ENCODE measurements around the gene FRMD4A.

FRMD4A gene

GRCh38 chr10:13739183-13739582, 591.5 kb downstream of the FRMD4A start:
- no peaks in the 10 kb centered on the region for H3F3A ChIP-seq (ENCODE audit: insufficient read depth)
- H3K4me2 ChIP-seq (ENCODE audit: low read depth, low read length, poor library complexity, severe bottlenecking): no peak overlapping the region

GRCh38 chr10:13736506-13736905, 594.2 kb downstream of the FRMD4A start:
- Histone ChIP-seq H3K4me3 (ENCODE audit: insufficient read depth, low read length, poor library complexity, severe bottlenecking) (no peak overlapping the region), H2AFZ (ENCODE audit: low read depth, low read length, severe bottlenecking) (no peak overlapping the region), H3K79me2 (ENCODE audit: insufficient read depth, low read length) (no peaks in the 10 kb centered on the region), H3K4me2 (ENCODE audit: low read depth, low read length, poor library complexity, severe bottlenecking) (no peak overlapping the region), H3K9ac (ENCODE audit: low read length) (no peak overlapping the region), H3K9me3 (ENCODE audit: insufficient read depth, low read length) (no peaks in the 10 kb centered on the region), H3F3A (ENCODE audit: insufficient read depth) (no peaks in the 10 kb centered on the region), H3K36me3 (ENCODE audit: low read length) (no peaks in the 10 kb centered on the region), H3K27me3 (ENCODE audit: low read length) (no peaks in the 10 kb centered on the region), H3K27ac (ENCODE audit: low read depth, low read length) (no peak overlapping the region), H3K9me2 (replicated peaks; ENCODE audit: insufficient read depth, low read length) (no peaks in the 10 kb centered on the region), H4K20me1 (ENCODE audit: low read depth, low read length) (no peaks in the 10 kb centered on the region)
- TF ChIP-seq, protein P1, sequence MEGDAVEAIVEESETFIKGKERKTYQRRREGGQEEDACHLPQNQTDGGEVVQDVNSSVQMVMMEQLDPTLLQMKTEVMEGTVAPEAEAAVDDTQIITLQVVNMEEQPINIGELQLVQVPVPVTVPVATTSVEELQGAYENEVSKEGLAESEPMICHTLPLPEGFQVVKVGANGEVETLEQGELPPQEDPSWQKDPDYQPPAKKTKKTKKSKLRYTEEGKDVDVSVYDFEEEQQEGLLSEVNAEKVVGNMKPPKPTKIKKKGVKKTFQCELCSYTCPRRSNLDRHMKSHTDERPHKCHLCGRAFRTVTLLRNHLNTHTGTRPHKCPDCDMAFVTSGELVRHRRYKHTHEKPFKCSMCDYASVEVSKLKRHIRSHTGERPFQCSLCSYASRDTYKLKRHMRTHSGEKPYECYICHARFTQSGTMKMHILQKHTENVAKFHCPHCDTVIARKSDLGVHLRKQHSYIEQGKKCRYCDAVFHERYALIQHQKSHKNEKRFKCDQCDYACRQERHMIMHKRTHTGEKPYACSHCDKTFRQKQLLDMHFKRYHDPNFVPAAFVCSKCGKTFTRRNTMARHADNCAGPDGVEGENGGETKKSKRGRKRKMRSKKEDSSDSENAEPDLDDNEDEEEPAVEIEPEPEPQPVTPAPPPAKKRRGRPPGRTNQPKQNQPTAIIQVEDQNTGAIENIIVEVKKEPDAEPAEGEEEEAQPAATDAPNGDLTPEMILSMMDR (IDR thresholded peaks at IDR 0.05; ENCODE audit: insufficient read depth, low read length, poor library complexity, severe bottlenecking): no peak
- TF ChIP-seq EZH2phosphoT487 (conservative IDR thresholded peaks at IDR 0.05; ENCODE audit: low read length): no peak

More at GRCh38 chr10:13739183-13739582, 591.5 kb downstream of the FRMD4A start:
- H3K27ac ChIP-seq (ENCODE audit: low read depth, low read length): no peak overlapping the region
- H3K9me3 ChIP-seq (ENCODE audit: insufficient read depth, low read length): no peaks in the 10 kb centered on the region
- no peaks in the 10 kb centered on the region for H3K79me2 ChIP-seq (ENCODE audit: insufficient read depth, low read length)
- H3K9me2 ChIP-seq (replicated peaks; ENCODE audit: insufficient read depth, low read length): no peaks in the 10 kb centered on the region
- no peak overlapping the region for H3K9ac ChIP-seq (ENCODE audit: low read length)
- TF ChIP-seq, protein P1 (IDR thresholded peaks at IDR 0.05; ENCODE audit: insufficient read depth, low read length, poor library complexity, severe bottlenecking): no peak
- no peak for TF ChIP-seq EZH2phosphoT487 (conservative IDR thresholded peaks at IDR 0.05; ENCODE audit: low read length)
- H3K27me3 ChIP-seq (ENCODE audit: low read length): no peaks in the 10 kb centered on the region
- H2AFZ ChIP-seq (ENCODE audit: low read depth, low read length, severe bottlenecking): no peak overlapping the region
- no peak overlapping the region for H3K4me3 ChIP-seq (ENCODE audit: insufficient read depth, low read length, poor library complexity, severe bottlenecking)
- no peaks in the 10 kb centered on the region for H3K36me3 ChIP-seq (ENCODE audit: low read length)
- no peaks in the 10 kb centered on the region for H4K20me1 ChIP-seq (ENCODE audit: low read depth, low read length)

DNA sequence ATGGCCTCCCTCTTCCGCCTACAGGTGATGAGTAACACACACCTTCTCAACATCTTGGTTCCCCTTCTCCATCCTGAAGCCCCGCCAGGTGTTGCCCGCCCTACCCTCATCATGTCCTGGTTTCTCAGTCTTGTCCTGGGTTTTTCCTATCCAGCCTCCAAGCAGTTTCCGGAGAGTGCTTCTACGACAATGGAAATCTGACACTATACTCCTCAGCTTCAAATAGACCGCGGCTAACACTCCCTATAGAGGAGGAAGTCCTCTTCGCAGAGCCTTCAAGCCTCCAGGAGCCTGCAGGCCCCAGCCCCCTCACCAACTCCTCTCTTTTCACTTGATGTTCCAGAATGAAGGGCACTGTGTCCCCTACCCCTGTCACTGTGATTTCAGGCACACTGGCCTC, 596.6 kb downstream of the FRMD4A start:
- TF ChIP-seq, protein P1 (IDR thresholded peaks at IDR 0.05; ENCODE audit: insufficient read depth, low read length, poor library complexity, severe bottlenecking): no peak
- TF ChIP-seq EZH2phosphoT487 (conservative IDR thresholded peaks at IDR 0.05; ENCODE audit: low read length): no peak
- no peaks in the 10 kb centered on the region for H3K79me2 ChIP-seq (ENCODE audit: insufficient read depth, low read length)
- H3K27me3 ChIP-seq (ENCODE audit: low read length): no peaks in the 10 kb centered on the region
- H3K36me3 ChIP-seq (ENCODE audit: low read length): no peaks in the 10 kb centered on the region
- no peaks in the 10 kb centered on the region for H3K9me3 ChIP-seq (ENCODE audit: insufficient read depth, low read length)
- no peak overlapping the region for H2AFZ ChIP-seq (ENCODE audit: low read depth, low read length, severe bottlenecking)
- H3K9ac ChIP-seq (ENCODE audit: low read length): no peak overlapping the region
- no peaks in the 10 kb centered on the region for H3F3A ChIP-seq (ENCODE audit: insufficient read depth)
- H3K4me3 ChIP-seq (ENCODE audit: insufficient read depth, low read length, poor library complexity, severe bottlenecking): no peak overlapping the region
- no peak overlapping the region for H3K4me2 ChIP-seq (ENCODE audit: low read depth, low read length, poor library complexity, severe bottlenecking)
- H3K27ac ChIP-seq (ENCODE audit: low read depth, low read length): no peak overlapping the region
- no peaks in the 10 kb centered on the region for H3K9me2 ChIP-seq (replicated peaks; ENCODE audit: insufficient read depth, low read length)
- no peaks in the 10 kb centered on the region for H4K20me1 ChIP-seq (ENCODE audit: low read depth, low read length)

Measured in SU-DHL-6 (cell line).